Measurements from ENCODE around the gene GALNT9.

The GALNT9 gene

GRCh38 chr12:132159555-132160003 lies 169.8 kb downstream of the GALNT9 start:
- no peak overlapping the region for H3K9ac ChIP-seq (ENCODE audit: low read length)
- peaks cover 3% of the 10 kb centered on the region for H3K4me1 ChIP-seq (ENCODE audit: control insufficient read depth, insufficient read depth, low read length)
- no peak overlapping the region for H3K4me3 ChIP-seq (ENCODE audit: low read length)
- no peaks in the 10 kb centered on the region for H3K27me3 ChIP-seq (ENCODE audit: control insufficient read depth, insufficient read depth, low read length)
- no peaks in the 10 kb centered on the region for H3K9me3 ChIP-seq (ENCODE audit: control insufficient read depth, low read length)
- peaks cover 4% of the 10 kb centered on the region for H3K36me3 ChIP-seq (ENCODE audit: control insufficient read depth, insufficient read depth, low read length)

- no peak overlapping the region for H3K4me3 ChIP-seq (ENCODE audit: low read length)
- no peaks in the 10 kb centered on the region for H3K27me3 ChIP-seq (ENCODE audit: control insufficient read depth, insufficient read depth, low read length)
These were observed 170.5 kb downstream of the GALNT9 start for GRCh38 chr12:132158677-132159554.

GRCh38 chr12:132157733-132158409 lies 171.5 kb downstream of the GALNT9 start:
- Histone ChIP-seq H3K4me1 (ENCODE audit: control insufficient read depth, insufficient read depth, low read length) (peaks cover under 1% of the 10 kb centered on the region), H3K9ac (ENCODE audit: low read length) (no peak overlapping the region)

More at GRCh38 chr12:132158677-132159554, 170.5 kb downstream of the GALNT9 start:
- Histone ChIP-seq H3K9ac (ENCODE audit: low read length) (no peak overlapping the region), H3K4me1 (ENCODE audit: control insufficient read depth, insufficient read depth, low read length) (peaks cover 3% of the 10 kb centered on the region), H3K36me3 (ENCODE audit: control insufficient read depth, insufficient read depth, low read length) (peaks cover 4% of the 10 kb centered on the region), H3K9me3 (ENCODE audit: control insufficient read depth, low read length) (no peaks in the 10 kb centered on the region)

GRCh38 chr12:132156573-132157325 lies 172.6 kb downstream of the GALNT9 start:
- no peak overlapping the region for H3K4me3 ChIP-seq (ENCODE audit: low read length)
- no peak overlapping the region for H3K9ac ChIP-seq (ENCODE audit: low read length)
- H3K4me1 ChIP-seq (ENCODE audit: control insufficient read depth, insufficient read depth, low read length), result no peaks in the 10 kb centered on the region
- H3K27me3 ChIP-seq (ENCODE audit: control insufficient read depth, insufficient read depth, low read length), result no peaks in the 10 kb centered on the region
- no peaks in the 10 kb centered on the region for H3K9me3 ChIP-seq (ENCODE audit: control insufficient read depth, low read length)
- peaks cover 4% of the 10 kb centered on the region for H3K36me3 ChIP-seq (ENCODE audit: control insufficient read depth, insufficient read depth, low read length)

More at GRCh38 chr12:132157733-132158409, 171.5 kb downstream of the GALNT9 start:
- no peaks in the 10 kb centered on the region for H3K9me3 ChIP-seq (ENCODE audit: control insufficient read depth, low read length)
- H3K27me3 ChIP-seq (ENCODE audit: control insufficient read depth, insufficient read depth, low read length), result no peaks in the 10 kb centered on the region
- no peak overlapping the region for H3K4me3 ChIP-seq (ENCODE audit: low read length)
- H3K36me3 ChIP-seq (ENCODE audit: control insufficient read depth, insufficient read depth, low read length), result peaks cover 4% of the 10 kb centered on the region

GRCh38 chr12:132155771-132156572 lies 173.4 kb downstream of the GALNT9 start:
- no peaks in the 10 kb centered on the region for H3K9me3 ChIP-seq (ENCODE audit: control insufficient read depth, low read length)
- no peak overlapping the region for H3K4me3 ChIP-seq (ENCODE audit: low read length)
- peaks cover 4% of the 10 kb centered on the region for H3K36me3 ChIP-seq (ENCODE audit: control insufficient read depth, insufficient read depth, low read length)
- H3K4me1 ChIP-seq (ENCODE audit: control insufficient read depth, insufficient read depth, low read length), result no peaks in the 10 kb centered on the region
- no peak overlapping the region for H3K9ac ChIP-seq (ENCODE audit: low read length)
- no peaks in the 10 kb centered on the region for H3K27me3 ChIP-seq (ENCODE audit: control insufficient read depth, insufficient read depth, low read length)

- Histone ChIP-seq H3K36me3 (ENCODE audit: control insufficient read depth, insufficient read depth, low read length) (peaks cover 4% of the 10 kb centered on the region), H3K4me3 (ENCODE audit: low read length) (no peak overlapping the region)
These were observed 174.2 kb downstream of the GALNT9 start for GRCh38 chr12:132154941-132155770.

GRCh38 chr12:132154341-132154761 lies 175.0 kb downstream of the GALNT9 start:
- Histone ChIP-seq H3K36me3 (ENCODE audit: control insufficient read depth, insufficient read depth, low read length) (peaks cover 4% of the 10 kb centered on the region), H3K9ac (ENCODE audit: low read length) (peak overlapping the region; percentile 56), H3K4me1 (ENCODE audit: control insufficient read depth, insufficient read depth, low read length) (no peaks in the 10 kb centered on the region), H3K4me3 (ENCODE audit: low read length) (no peak overlapping the region), H3K9me3 (ENCODE audit: control insufficient read depth, low read length) (no peaks in the 10 kb centered on the region), H3K27me3 (ENCODE audit: control insufficient read depth, insufficient read depth, low read length) (no peaks in the 10 kb centered on the region)

More at GRCh38 chr12:132154941-132155770, 174.2 kb downstream of the GALNT9 start:
- no peaks in the 10 kb centered on the region for H3K9me3 ChIP-seq (ENCODE audit: control insufficient read depth, low read length)
- H3K27me3 ChIP-seq (ENCODE audit: control insufficient read depth, insufficient read depth, low read length), result no peaks in the 10 kb centered on the region
- no peak overlapping the region for H3K9ac ChIP-seq (ENCODE audit: low read length)
- H3K4me1 ChIP-seq (ENCODE audit: control insufficient read depth, insufficient read depth, low read length), result no peaks in the 10 kb centered on the region

- H3K9me3 ChIP-seq (ENCODE audit: control insufficient read depth, low read length), result no peaks in the 10 kb centered on the region
- H3K9ac ChIP-seq (ENCODE audit: low read length), result peak overlapping the region; percentile 56
- peaks cover 4% of the 10 kb centered on the region for H3K36me3 ChIP-seq (ENCODE audit: control insufficient read depth, insufficient read depth, low read length)
- no peaks in the 10 kb centered on the region for H3K4me1 ChIP-seq (ENCODE audit: control insufficient read depth, insufficient read depth, low read length)
- H3K4me3 ChIP-seq (ENCODE audit: low read length), result no peak overlapping the region
- H3K27me3 ChIP-seq (ENCODE audit: control insufficient read depth, insufficient read depth, low read length), result no peaks in the 10 kb centered on the region
These were observed 175.7 kb downstream of the GALNT9 start for GRCh38 chr12:132153501-132154340.

GRCh38 chr12:132152953-132153352 lies 176.4 kb downstream of the GALNT9 start:
- H3K4me1 ChIP-seq (ENCODE audit: control insufficient read depth, insufficient read depth, low read length), result no peaks in the 10 kb centered on the region
- peaks cover 3% of the 10 kb centered on the region for H3K36me3 ChIP-seq (ENCODE audit: control insufficient read depth, insufficient read depth, low read length)
- no peak overlapping the region for H3K4me3 ChIP-seq (ENCODE audit: low read length)
- no peaks in the 10 kb centered on the region for H3K9me3 ChIP-seq (ENCODE audit: control insufficient read depth, low read length)
- H3K9ac ChIP-seq (ENCODE audit: low read length), result no peak overlapping the region
- H3K27me3 ChIP-seq (ENCODE audit: control insufficient read depth, insufficient read depth, low read length), result no peaks in the 10 kb centered on the region

- no peak overlapping the region for H3K4me3 ChIP-seq (ENCODE audit: low read length)
- H3K27me3 ChIP-seq (ENCODE audit: control insufficient read depth, insufficient read depth, low read length), result no peaks in the 10 kb centered on the region
- H3K9me3 ChIP-seq (ENCODE audit: control insufficient read depth, low read length), result no peaks in the 10 kb centered on the region
- H3K36me3 ChIP-seq (ENCODE audit: control insufficient read depth, insufficient read depth, low read length), result no peaks in the 10 kb centered on the region
- no peak overlapping the region for H3K9ac ChIP-seq (ENCODE audit: low read length)
- no peaks in the 10 kb centered on the region for H3K4me1 ChIP-seq (ENCODE audit: control insufficient read depth, insufficient read depth, low read length)
These were observed 177.0 kb downstream of the GALNT9 start for GRCh38 chr12:132152411-132152821.
